PFSK-1 (cell line): ENCODE measurements around the gene MAGI2.

Source experiments
- FOXP2 ChIP-seq: optimal IDR thresholded peaks from 2 replicates; pipeline ENCODE3; 2011; ENCODE audit warnings: borderline replicate concordance, control low read depth, inconsistent platforms; ENCODE audit not compliant: insufficient read depth; ENCODE audit errors: extremely low read length, extremely low read depth
- POLR2AphosphoS5 ChIP-seq: IDR thresholded peaks from 2 replicates; pipeline ENCODE4 v1.6.1; 2012; ENCODE audit warnings: low read depth, mild to moderate bottlenecking, control low read depth, low read length, moderate library complexity
- REST ChIP-seq, 2 experiments: IDR thresholded peaks; 2 replicates each; pipeline versions ENCODE4 v1.6.1 to v1.8.0; 2011 to 2012; ENCODE audit warnings: low read depth in 2 of 2, low read length in 2 of 2, control low read depth in 1 of 2, inconsistent platforms in 1 of 2, mild to moderate bottlenecking in 1 of 2, moderate library complexity in 1 of 2; ENCODE audit not compliant: insufficient read depth in 1 of 2
- SIN3A ChIP-seq: IDR thresholded peaks from 2 replicates; pipeline ENCODE4 v1.6.1; 2012; ENCODE audit warnings: mild to moderate bottlenecking, low read length, moderate library complexity, borderline replicate concordance; ENCODE audit not compliant: insufficient read depth
- TAF1 ChIP-seq: IDR thresholded peaks from 2 replicates; pipeline ENCODE4 v1.6.1; 2012; ENCODE audit warnings: low read length, control low read depth, borderline replicate concordance; ENCODE audit not compliant: insufficient read depth

Gene MAGI2

DNA sequence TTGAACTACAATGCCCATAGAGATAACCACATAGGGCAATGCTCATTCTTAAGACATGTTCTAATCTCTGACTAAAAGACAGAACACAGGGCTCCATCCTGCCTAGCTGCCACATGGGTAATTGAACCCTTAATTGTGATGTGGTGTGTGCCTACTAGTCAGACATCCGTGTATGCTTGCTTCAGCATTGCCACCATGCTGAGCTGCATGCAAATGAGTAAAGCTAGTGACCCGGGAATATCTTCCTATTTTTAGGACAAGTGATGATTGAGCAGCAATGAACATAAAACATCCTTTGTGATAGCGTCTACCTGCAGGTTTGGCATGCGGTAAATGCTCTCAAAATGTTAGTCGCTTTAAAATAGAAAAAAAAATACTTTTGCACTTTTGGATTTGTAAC lies 115.8 kb downstream of the MAGI2 start:
- no peak for TF ChIP-seq FOXP2
- no peak for TF ChIP-seq POLR2AphosphoS5
- no peak for TF ChIP-seq SIN3A
- TF ChIP-seq TAF1 = no peak
- TF ChIP-seq REST (IDR thresholded peaks at IDR 0.05; ENCODE audit: insufficient read depth in 1 of 2, low read depth in 2 of 2, low read length in 2 of 2) = no peak

DNA sequence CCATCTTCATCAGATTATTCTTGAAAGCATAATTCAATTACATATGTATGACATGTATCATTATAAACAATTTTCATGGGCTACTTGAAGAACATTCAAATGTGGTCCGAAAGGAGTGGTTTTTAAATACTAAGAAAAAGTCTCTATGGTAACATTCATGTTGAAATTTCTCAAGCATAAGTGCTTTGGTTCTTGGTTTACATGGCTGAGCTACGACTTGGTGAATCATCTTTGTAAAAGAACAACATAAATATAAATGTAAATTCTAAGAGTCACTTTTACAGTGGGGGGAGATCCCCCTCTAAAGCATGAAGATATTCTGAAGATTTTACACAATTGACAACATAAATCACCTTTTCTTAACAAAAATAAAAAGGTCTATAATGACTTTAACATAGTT lies 118.6 kb downstream of the MAGI2 start:
- no peak for TF ChIP-seq TAF1
- no peak for TF ChIP-seq REST (IDR thresholded peaks at IDR 0.05; ENCODE audit: insufficient read depth in 1 of 2, low read depth in 2 of 2, low read length in 2 of 2)
- TF ChIP-seq POLR2AphosphoS5 = no peak
- no peak for TF ChIP-seq SIN3A
- no peak for TF ChIP-seq FOXP2

GRCh38 chr7:79334334-79334733 lies 119.1 kb downstream of the MAGI2 start:
- TF ChIP-seq SIN3A (no peak), REST (IDR thresholded peaks at IDR 0.05; ENCODE audit: insufficient read depth in 1 of 2, low read depth in 2 of 2, low read length in 2 of 2) (no peak)

DNA sequence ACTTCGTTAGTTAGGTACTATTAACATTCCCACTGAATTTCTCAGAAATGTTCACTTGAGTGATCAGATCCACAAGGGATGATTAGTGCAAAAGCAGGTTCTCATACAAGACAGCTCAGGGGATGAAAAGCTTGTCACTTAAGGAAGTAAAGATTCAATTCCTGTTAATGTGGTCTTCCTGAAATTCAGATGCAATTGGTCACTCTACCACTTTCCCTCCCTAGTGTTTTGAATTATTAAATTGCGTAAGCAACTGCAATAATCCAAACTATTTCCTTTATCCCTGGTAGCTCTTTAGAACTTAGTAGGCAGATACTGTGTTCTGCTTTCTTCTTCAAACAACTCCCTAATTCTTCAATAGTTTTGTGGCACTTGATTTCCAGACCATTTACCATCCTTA lies 121.4 kb downstream of the MAGI2 start:
- TF ChIP-seq TAF1 (no peak), SIN3A (no peak), FOXP2 (no peak), POLR2AphosphoS5 (no peak), REST (IDR thresholded peaks at IDR 0.05; ENCODE audit: insufficient read depth in 1 of 2, low read depth in 2 of 2, low read length in 2 of 2) (no peak)

DNA sequence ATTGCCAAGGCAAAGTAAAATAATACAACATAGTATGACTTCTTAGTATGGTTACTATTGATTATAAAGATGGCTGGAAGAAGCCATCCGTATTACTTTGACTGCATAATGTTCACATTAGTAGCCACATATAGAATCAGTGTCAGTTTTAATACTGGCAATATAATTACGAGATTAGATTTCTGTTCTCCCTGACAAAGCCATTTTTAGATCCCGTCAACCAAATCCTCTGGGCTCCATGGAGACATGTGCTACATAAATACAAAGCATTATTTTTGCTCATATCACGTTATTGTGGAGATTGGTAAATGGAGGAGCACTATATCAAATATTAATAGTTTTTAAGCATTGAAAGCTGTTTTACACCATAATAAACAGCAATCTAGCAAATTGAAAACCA lies 124.0 kb downstream of the MAGI2 start:
- TF ChIP-seq REST (IDR thresholded peaks at IDR 0.05; ENCODE audit: insufficient read depth in 1 of 2, low read depth in 2 of 2, low read length in 2 of 2) = no peak
- TF ChIP-seq SIN3A = no peak
